ES-I3 (cell line): ENCODE measurements around the gene GALC.

Experiments used
- H3K36me3 ChIP-seq: 2 replicates; pipeline ENCODE4 v1.6.1; 2013; ENCODE audit warnings: mild to moderate bottlenecking, low read length, control low read depth, moderate library complexity; ENCODE audit not compliant: insufficient read depth
- H3K4me1 ChIP-seq: 2 replicates; pipeline ENCODE4 v1.6.1; 2013; ENCODE audit warnings: mild to moderate bottlenecking, control low read depth, low read length; ENCODE audit not compliant: insufficient read depth
- H3K9ac ChIP-seq: 2 replicates; pipeline ENCODE4 v1.6.1; 2013; ENCODE audit warnings: low read depth, mild to moderate bottlenecking, low read length, moderate library complexity
- H3K9me3 ChIP-seq: 2 replicates; pipeline ENCODE4 v1.6.1; 2013; ENCODE audit warnings: mild to moderate bottlenecking, low read length, moderate library complexity; ENCODE audit not compliant: control insufficient read depth, insufficient read depth

Gene GALC

DNA sequence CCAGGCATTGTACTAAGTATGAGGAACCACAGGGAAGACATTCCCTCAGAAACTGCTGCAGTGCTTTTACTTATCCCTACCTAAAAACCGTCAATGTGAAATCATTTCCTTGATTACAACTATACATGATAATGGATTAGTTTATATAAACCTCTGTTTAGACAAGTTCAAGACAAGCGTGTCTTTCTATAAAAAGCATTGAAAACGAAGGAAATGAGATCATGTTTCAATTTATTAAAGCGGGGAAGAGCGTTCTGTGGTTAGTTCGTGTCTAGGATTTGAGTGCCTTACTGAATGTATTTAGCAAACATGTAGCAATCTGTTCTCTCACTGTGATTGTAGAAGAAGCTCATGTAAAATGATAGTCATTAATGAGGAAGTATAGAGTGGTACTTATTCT is 37.5 kb downstream of the GALC start:
- no peak overlapping the region for H3K9ac ChIP-seq
- no peaks in the 10 kb centered on the region for H3K36me3 ChIP-seq
- H3K4me1 ChIP-seq: no peaks in the 10 kb centered on the region
- H3K9me3 ChIP-seq: no peaks in the 10 kb centered on the region

DNA sequence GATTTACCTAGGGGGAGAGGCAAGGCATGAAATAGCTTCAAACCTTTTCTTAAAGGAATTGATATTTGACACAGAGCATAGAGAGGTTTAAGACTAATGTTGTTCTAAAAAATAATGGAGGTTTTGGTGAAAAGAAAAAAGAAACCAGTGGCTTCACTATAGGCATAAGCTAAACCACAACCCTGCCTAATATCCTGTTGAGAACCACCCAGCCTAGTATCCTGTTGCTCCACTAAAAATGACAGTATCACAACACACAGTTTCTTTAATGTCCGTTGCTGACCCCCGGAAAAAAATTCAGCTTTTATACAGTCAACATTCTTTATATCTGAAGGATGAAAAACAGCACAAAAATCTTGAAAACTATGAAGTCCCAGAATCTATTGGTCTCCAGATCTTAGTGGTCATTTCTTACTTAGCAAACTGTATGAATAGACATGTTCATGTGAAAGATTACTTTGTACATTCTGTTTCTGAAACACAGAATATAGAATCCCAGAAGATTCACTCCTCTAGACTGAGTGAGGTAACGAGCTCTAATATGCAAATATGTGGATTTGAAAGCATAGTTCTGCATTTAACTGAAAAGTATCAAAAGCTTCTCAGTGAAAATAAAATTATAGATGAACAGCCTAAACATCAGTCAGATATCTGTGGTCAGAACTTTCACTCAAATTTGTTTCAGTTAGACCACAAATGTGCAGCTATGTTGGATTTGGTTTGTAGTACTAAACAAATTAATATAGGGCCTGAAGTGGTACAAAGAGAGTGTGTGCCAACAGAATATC is 40.5 kb downstream of the GALC start:
- H3K9ac ChIP-seq: no peak overlapping the region
- 0 out of 2 replicates have a peak, but pooled peaks cover 4% of the 10 kb centered on the region for H3K4me1 ChIP-seq
- H3K36me3 ChIP-seq: no peaks in the 10 kb centered on the region
- H3K9me3 ChIP-seq: no peaks in the 10 kb centered on the region

- no peaks in the 10 kb centered on the region for H3K36me3 ChIP-seq
- no peaks in the 10 kb centered on the region for H3K9me3 ChIP-seq
- H3K4me1 ChIP-seq: 0 out of 2 replicates have a peak, but pooled peaks cover 1% of the 10 kb centered on the region
- H3K9ac ChIP-seq: no peak overlapping the region
These were observed 47.9 kb downstream of the GALC start for GRCh38 chr14:87944987-87945604.

- Histone ChIP-seq H3K36me3 (no peaks in the 10 kb centered on the region), H3K9me3 (no peaks in the 10 kb centered on the region), H3K9ac (no peak overlapping the region), H3K4me1 (no peaks in the 10 kb centered on the region)
These were observed 52.1 kb downstream of the GALC start for GRCh38 chr14:87940894-87941293.

GRCh38 chr14:87940382-87940781 is 52.6 kb downstream of the GALC start:
- Histone ChIP-seq H3K9me3 (no peaks in the 10 kb centered on the region), H3K4me1 (no peaks in the 10 kb centered on the region), H3K9ac (no peak overlapping the region), H3K36me3 (no peaks in the 10 kb centered on the region)

- no peaks in the 10 kb centered on the region for H3K4me1 ChIP-seq
- H3K36me3 ChIP-seq: no peaks in the 10 kb centered on the region; the same call in 1 of the 2 replicates
These were observed 57.1 kb downstream of the GALC start for GRCh38 chr14:87935886-87936285.

DNA sequence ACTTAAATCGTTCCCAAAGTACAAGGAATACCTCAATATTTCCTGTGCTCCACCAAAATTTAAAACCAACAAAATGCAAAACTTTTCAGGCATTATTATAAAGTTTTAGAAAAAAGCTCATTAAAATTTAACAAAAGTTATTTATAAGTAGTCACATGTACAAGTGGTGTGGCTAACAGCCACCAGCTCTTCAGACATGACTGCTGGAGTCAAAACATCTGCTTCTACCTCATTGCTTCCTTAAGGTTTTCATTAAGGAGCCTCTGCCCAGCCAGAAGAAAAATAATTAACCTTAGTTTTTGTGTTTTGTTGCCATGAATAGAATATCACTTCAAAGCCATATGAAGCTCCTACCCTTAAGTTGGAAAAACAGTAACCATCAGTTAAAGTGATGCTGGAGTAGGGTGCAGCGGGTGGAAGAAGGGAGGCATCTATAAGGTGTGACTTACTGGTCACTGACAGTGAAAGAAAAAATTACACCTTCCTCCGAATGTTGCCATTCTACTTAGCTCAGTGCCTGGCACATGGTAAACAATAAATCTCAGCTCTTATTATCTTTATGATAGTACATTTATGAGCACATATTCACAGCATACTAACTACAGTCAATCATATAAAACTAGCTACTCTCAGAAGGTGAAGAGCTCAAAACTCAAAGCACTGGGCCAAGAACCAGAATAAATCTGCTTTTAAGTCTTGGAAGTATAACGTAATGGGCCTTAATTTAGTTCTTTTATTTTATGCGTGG is 57.7 kb downstream of the GALC start:
- Histone ChIP-seq H3K4me1 (no peaks in the 10 kb centered on the region), H3K9ac (no peak overlapping the region), H3K9me3 (no peaks in the 10 kb centered on the region), H3K36me3 (no peaks in the 10 kb centered on the region; the same call in 1 of the 2 replicates)

More at GRCh38 chr14:87935886-87936285, 57.1 kb downstream of the GALC start:
- H3K9ac ChIP-seq: no peak overlapping the region
- no peaks in the 10 kb centered on the region for H3K9me3 ChIP-seq

GRCh38 chr14:87934185-87934584 is 58.8 kb downstream of the GALC start:
- Histone ChIP-seq H3K36me3 (no peaks in the 10 kb centered on the region; the same call in 1 of the 2 replicates), H3K4me1 (no peaks in the 10 kb centered on the region), H3K9ac (no peak overlapping the region), H3K9me3 (no peaks in the 10 kb centered on the region)

GRCh38 chr14:87916886-87917275 is 76.1 kb downstream of the GALC start:
- Histone ChIP-seq H3K9me3 (no peaks in the 10 kb centered on the region), H3K4me1 (no peaks in the 10 kb centered on the region), H3K36me3 (no peaks in the 10 kb centered on the region), H3K9ac (no peak overlapping the region)

DNA sequence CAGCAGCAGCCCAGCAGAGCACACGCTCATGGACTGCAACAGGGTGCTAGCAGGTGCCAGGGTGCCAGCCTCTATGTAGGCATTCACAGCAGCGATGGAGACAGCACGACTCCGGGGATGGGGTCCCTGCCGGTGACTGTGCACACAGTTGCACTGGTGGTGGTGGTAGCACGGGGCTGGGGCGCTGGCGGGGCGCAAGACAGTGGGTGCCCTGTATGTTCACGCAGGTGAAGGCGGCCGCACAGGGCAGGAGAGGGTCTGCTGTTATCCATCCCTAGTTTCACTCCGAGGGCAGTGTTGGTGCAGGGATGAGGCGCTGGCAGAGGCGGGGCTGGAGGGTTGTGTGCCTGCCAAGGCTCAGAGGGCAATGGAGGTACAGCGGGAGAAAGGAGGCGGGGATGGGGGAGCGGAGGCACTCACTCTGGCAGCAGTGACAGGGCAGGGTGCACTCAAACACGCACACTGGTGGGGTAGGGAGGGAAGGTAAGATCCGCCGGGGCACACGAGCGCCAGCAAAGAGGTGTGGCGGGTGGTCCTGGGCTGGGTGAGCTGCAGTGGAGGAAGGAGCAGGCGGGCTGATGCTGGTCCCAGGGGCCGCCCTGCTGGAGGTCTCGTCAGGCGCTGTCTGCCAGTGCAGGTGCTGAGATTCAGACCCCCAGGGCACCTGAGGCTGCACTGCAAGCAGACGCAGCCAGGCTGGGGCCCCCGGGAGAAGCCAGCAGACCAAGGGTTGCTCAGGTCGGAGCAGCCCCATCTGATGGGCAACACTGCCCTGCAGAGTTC is 76.7 kb downstream of the GALC start:
- no peak overlapping the region for H3K9ac ChIP-seq
- H3K9me3 ChIP-seq: no peaks in the 10 kb centered on the region
- no peaks in the 10 kb centered on the region for H3K4me1 ChIP-seq
- no peaks in the 10 kb centered on the region for H3K36me3 ChIP-seq

GRCh38 chr14:87908550-87908949 is 84.4 kb downstream of the GALC start:
- H3K9me3 ChIP-seq: no peaks in the 10 kb centered on the region
- no peaks in the 10 kb centered on the region for H3K36me3 ChIP-seq
- no peak overlapping the region for H3K9ac ChIP-seq
- H3K4me1 ChIP-seq: no peaks in the 10 kb centered on the region

DNA sequence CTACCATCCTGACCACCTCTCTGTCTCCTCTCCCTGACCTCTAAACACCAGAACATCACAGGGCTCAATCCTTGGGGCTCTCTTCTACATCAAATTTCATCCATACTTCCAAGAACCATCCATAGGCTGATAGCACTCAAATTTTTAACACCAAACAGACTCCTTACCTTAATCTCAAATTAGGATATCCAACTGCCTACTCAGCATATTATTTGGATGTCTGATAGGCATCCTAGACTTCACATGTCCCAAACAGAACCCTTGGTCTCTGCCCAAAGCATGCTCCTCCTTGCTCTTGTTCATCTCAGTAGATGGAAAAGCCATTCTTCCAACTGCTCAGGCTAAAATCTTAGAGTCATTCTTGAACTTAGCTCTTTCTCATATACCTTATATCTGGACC is 91.3 kb downstream of the GALC start:
- H3K4me1 ChIP-seq: peaks cover 7% of the 10 kb centered on the region
- H3K9ac ChIP-seq: no peak overlapping the region
- no peaks in the 10 kb centered on the region for H3K36me3 ChIP-seq
- H3K9me3 ChIP-seq: no peaks in the 10 kb centered on the region

DNA sequence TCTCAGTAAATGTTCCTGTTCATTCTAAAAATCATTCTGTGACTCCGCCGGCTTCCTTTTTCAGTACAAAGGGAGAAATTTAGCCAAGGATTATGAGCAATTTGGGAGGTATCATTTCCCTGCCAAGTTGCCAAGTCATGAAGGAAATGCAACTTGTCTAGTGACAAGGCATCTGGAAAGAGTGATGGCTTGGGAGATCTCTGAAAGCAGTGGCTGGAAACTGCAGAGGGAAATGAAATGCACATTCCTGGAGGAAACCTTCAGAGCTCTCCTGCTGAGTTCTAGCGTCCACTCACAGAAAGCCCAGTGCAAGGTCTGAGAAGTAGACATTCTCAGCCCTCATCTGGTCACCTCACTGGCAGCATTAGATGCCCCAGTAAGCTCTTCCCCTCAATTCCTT is 91.7 kb downstream of the GALC start:
- Histone ChIP-seq H3K9me3 (no peaks in the 10 kb centered on the region), H3K9ac (no peak overlapping the region), H3K4me1 (peaks cover 9% of the 10 kb centered on the region), H3K36me3 (no peaks in the 10 kb centered on the region)

DNA sequence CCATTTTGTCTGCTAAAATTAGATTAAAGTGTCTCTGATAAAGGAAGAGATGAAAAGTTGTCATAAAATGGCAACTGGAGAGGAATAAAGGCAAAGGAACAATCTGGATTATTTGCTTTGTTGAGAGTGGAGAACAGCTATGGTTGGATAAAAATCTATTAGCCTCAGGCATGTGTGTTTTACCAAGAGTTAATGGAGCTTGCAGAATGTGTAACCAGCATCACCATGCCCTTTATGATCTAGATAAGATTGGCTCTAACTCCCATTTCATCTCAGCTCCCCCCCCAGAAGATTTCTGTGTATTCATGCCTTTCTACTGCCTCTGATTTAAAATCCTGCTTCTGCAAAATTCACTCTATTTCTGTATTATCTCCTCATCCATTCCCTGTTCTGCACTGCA is 93.8 kb downstream of the GALC start:
- Histone ChIP-seq H3K36me3 (no peaks in the 10 kb centered on the region), H3K9me3 (no peaks in the 10 kb centered on the region)

More for the DNA sequence above, 93.8 kb downstream of the GALC start:
- Histone ChIP-seq H3K4me1 (peaks cover 9% of the 10 kb centered on the region), H3K9ac (no peak overlapping the region)
